DMS 273 (cell line): ENCODE measurements around the gene HIF1AN.
"Not testable (repeated sequence)": the region's sequence is repeated elsewhere in the genome, so short reads cannot be mapped to it uniquely, and the experiment has no call there.

ENCODE experiments used
- DNase-seq: peaks from one replicate; lab custom pipeline; 2025; ENCODE audit not compliant: unreplicated experiment; lab: John Stamatoyannopoulos, UW

HIF1AN gene

GRCh38 chr10:100565206-100565985, 29.7 kb downstream of the HIF1AN start:
- no peak for DNase-seq

- DNase-seq, result no peak
These were observed 30.8 kb downstream of the HIF1AN start for GRCh38 chr10:100566561-100566960.

- no peak for DNase-seq
These were observed 31.5 kb downstream of the HIF1AN start for GRCh38 chr10:100567249-100567648.

- no peak for DNase-seq
These were observed 32.1 kb downstream of the HIF1AN start for GRCh38 chr10:100567826-100568225.

GRCh38 chr10:100568912-100569311, 33.2 kb downstream of the HIF1AN start:
- DNase-seq, result peak; percentile 20

GRCh38 chr10:100569687-100570481, 34.1 kb downstream of the HIF1AN start:
- DNase-seq, result no peak

GRCh38 chr10:100570506-100570905, 34.8 kb downstream of the HIF1AN start:
- DNase-seq, result no peak

- DNase-seq, result no peak
These were observed 35.5 kb downstream of the HIF1AN start for GRCh38 chr10:100571084-100571856.

GRCh38 chr10:100575146-100575545, 39.4 kb downstream of the HIF1AN start:
- DNase-seq, result not testable (repeated sequence)

GRCh38 chr10:100575585-100576281, 40.0 kb downstream of the HIF1AN start:
- DNase-seq, result no peak

GRCh38 chr10:100576282-100576635, 40.5 kb downstream of the HIF1AN start:
- no peak for DNase-seq

GRCh38 chr10:100579261-100580090, 43.7 kb downstream of the HIF1AN start:
- DNase-seq, result no peak

GRCh38 chr10:100586959-100587358, 51.2 kb downstream of the HIF1AN start:
- no peak for DNase-seq

- DNase-seq, result no peak
These were observed 62.4 kb downstream of the HIF1AN start for GRCh38 chr10:100598166-100598565.

- no peak for DNase-seq
These were observed 64.5 kb downstream of the HIF1AN start for GRCh38 chr10:100600218-100600617.

GRCh38 chr10:100607439-100607838, 71.7 kb downstream of the HIF1AN start:
- no peak for DNase-seq
